NT2/D1 (cell line): ENCODE measurements around the gene ITIH4.

Source experiments
- SUZ12 ChIP-seq: IDR thresholded peaks from 2 replicates; pipeline ENCODE4 v1.6.1; 2011; ENCODE audit not compliant: insufficient read length, insufficient read depth; ENCODE audit errors: extremely low read depth
- YY1 ChIP-seq: IDR thresholded peaks from 2 replicates; pipeline ENCODE4 v1.6.1; 2011; ENCODE audit not compliant: insufficient read length, insufficient read depth

GRCh38 chr3:52856666-52857065, 26.2 kb upstream of the ITIH4 start:
- TF ChIP-seq YY1 (no peak), SUZ12 (no peak)
